Measurements from ENCODE around the gene CDX2.
"Not testable (repeated sequence)": the region's sequence is repeated elsewhere in the genome, so short reads cannot be mapped to it uniquely, and the experiment has no call there.

Gene CDX2, protein sequence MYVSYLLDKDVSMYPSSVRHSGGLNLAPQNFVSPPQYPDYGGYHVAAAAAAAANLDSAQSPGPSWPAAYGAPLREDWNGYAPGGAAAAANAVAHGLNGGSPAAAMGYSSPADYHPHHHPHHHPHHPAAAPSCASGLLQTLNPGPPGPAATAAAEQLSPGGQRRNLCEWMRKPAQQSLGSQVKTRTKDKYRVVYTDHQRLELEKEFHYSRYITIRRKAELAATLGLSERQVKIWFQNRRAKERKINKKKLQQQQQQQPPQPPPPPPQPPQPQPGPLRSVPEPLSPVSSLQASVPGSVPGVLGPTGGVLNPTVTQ
- total RNA-seq: 0.09 to 0.31 reads per million in 2 donors

DNA sequence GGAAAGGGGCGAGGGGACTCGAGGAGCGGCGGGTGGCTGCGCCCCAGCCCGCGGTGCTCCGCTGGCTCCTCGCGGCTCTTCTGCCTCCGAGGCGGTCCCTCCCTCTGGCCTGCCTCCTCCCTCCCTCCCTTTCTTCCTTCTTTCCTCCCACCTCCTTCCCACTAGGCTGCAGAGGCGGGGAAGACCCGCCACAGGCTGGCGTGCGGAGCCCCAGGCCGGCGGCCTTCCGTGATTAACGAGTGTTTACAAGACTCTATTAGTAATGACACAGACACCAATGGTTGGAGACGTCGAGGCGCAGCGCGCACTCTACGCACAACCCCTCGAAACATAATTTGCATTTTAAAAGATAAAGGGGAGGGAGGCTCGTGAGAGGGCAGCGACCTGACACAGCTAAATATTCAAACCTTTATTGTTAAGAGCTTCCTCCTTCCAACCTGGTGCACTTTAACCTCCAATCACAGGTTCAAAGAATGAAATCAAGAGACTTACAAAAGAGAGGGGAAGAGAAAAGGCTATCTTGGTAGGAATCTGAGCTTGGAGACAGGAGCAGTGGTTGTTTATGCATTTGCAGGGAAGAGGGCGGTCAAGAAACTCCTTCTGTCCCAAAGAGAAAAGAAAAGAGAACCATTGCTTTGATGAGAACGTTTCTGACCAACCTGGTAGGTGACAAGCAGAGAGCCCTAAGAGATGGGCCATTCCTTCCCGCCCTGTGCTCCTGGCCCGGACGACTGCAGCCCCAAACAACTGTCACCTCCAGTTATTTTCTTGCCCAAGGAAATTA lies at the start of gene CDX2:
Gene CDX2 (minus strand): TSS at position 234 of the 784 bp plus-strand sequence. CDS start 309 bp downstream, outside the sequence.
- no peak for DNase-seq

DNA sequence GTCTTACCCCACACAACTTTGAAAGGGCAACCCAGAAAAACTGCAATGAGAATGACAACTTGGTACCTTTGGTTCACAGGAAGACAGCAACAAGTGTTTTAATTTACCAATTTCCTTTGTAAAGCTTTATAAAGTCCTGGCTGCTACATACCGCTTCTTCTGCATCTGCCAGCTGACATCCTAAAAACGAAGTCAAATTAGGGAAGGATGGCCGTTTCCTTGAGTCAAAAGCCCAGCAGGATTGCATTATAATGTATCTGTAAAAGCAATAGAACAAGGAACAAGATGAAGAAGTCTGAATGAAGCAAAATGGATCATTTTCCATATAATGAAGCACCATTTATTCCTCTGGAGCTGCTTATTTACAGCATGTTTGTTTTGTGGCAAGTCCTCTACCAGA lies 45.2 kb upstream of the CDX2 start:
- no peak for DNase-seq

DNA sequence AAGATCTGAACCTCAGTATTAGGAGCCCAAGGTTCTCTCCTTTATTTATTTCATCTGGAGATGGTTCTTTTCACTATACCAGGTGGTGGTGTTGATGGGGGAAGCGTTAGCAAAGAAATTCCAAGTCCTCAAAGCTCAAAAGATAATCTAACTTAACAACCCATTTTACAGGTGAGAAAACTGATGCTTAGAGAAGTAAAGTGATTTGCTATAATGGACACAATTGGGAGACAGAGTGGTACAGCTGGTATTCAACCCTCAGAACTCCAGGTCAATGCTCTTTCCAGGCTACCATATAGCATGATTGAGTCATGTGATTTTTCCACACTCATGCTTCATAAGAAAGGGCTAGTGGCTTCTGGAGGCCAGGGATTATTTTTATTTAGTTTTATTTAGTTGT lies 44.4 kb upstream of the CDX2 start:
- DNase-seq: no peak

DNA sequence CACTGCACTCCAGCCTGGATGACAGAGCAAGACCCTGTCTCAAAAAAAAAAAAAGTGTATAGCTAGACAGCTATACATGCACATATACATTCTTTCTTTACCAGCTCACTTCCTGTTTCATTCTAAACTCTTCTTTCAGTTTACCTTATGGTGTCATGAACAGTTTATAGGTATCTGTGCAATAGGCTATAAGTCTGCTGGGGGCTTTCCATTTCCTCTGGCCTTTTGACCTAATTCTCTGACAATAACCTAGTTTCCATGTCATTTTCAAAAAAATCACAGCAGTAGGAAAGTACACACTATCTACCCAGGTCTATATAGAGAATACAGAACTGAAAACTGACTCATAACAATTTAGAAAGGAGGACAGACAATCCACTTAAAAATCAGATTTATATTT lies 43.8 kb upstream of the CDX2 start:
- no peak for DNase-seq

DNA sequence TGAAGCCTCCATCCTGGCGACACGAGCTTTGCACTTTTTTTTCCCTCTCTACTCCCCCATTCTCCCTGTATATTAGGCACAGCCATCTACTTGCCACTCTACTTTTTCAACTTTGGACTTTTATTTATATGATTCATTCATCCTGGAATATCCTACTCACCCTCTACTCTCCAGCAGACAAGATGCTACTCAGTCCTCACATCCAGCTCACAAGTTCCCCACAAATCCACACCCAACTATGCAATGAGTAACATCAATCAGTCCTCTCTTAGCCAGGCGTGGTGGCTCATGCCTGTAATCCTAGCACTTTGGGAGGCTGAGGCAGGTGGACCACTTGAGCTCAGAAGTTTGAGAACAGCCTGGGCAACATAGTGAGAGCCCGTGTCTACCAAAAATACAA lies 43.3 kb upstream of the CDX2 start:
- DNase-seq: no peak

DNA sequence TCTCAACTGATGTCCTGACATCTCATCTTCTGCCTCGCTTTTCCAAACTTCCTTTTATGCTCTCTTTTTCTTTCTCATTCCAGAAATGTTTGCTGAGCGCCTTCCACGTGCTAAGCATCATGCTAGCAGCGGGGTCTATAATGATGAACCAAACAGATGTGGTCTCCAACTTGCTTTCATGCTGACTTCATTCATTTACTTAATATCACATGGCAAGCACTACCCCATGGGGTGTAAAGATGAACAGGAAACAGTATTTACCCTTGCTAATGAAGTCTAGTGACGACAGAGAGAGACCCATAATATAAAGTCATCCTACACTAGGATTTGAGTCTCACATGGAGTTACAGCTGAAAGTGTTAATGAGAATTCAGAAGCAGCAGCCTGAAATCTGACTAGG lies 40.9 kb upstream of the CDX2 start:
- DNase-seq: no peak

DNA sequence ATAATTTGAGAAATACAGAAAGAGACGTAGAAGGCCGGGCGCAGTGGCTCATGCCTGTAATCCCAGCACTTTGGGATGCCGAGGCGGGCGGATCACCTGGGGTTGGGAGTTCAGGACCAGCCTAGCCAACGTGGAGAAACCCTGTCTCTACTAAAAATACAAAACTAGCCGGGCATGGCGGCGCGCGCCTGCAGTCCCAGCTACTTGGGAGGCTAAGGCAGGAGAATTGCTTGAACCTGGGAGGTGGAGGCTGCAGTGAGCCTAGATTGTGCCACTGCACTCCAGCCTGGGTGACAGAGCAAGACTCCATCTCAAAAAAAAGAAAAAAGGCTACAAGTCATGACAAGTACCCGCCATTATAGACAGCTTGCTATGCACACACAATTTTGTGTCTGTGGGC lies 35.9 kb upstream of the CDX2 start:
- DNase-seq: not testable (repeated sequence)

DNA sequence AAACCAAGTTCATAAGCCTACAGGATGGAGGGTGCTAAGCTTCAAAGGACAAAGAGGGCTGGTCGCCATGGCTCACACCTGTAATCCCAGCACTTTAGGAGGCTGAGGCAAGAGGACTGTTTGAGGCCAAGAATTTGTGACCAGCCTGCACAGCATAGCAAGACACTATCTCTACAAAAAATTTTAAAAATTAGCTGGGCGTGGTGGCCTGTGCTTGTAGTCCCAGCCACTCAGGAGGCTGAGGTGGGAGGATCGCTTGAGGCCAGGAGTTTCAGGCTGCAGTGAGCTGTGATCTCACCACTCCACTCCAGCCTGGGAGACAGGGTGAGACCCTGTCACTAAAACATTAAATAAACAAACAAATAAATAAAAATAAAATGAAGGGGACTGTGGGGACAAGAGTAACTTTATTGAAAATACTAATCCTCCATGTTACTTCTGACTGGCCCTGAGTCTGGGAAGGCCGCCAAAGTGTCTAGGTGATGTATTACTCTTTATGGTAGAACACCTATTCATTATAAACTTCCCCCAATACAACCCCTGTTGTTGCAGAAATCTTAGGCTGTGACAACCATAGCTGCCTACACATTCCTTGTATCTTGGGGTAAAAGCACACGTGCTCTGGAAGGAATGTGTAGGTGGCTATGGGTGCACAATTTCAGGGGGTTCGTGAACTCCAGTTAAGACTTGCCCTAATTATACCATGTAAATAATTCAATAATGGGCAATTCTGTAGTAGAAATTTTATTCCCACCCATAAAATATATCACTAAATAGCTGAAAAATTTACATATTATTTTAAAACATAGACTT lies 34.0 kb upstream of the CDX2 start:
- DNase-seq: no peak

DNA sequence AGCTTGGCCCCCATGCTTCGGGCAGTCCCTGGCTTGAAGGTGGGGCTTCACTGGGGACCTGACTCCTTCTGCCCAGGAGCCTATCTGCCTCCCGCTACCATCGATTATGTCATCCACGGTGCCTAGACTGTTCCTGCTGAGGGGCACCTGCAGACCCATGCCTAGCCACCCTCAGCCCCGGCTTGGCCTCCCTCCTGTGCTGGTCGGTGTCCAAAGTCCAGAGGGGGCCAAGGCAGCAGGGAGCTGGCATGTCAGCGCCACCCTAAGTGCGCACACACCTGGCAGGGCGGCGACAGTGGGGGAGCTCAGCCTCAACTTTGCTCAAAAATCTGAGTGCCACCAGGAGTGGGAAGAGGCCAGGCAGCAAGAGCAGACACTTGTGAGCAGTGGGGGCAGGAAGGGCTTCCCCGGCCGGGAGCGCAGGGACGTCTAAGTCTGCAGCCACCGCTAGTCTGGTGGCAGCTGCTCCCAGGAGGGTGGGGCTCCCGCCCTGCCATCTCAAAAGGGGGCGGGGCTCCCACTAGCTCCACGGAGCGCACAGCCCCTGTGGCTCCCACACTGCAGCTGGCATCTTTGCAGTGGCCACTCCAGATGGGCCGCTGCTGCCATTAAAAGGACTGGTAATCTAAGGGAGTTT lies 32.8 kb upstream of the CDX2 start:
- no peak for DNase-seq

DNA sequence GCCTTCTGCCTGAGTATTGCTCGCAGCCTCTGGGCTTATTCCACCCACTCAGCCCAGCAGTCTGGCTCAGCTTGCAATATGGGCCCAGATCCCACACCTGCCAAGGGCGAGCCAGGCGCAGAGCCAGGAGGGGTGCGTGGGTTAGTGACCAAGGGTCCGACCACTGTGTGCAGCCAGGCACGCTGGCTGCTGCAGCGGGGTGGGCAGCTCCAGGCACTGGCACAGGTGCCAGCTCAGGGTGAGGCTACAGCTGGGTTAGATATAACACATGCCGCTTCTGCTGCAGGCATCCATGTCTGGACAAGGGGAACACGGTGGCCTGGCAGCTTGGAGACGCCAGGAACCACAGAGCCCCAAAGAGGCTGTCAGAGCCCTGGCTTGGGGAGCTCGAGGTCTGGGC lies 31.9 kb upstream of the CDX2 start:
- no peak for DNase-seq

DNA sequence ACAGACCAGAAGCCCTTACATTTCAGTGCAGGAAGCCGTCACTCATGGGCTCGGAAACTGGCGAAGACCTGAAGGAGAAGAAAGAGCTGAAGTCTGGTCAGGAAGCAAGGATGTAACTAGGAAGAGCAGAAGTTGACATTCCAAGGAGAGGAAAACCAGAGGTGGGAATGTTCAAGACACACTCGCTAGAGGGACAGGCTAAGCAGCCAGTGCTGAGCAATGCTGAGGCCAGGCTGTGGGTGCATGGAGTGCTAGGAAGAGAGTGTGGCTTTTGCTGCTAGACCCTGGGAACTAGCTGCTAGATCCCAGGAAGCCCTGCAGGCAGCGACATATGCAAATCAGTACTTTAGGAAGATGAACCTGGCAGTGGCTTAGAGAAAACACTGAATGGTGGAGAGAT lies 31.5 kb upstream of the CDX2 start:
- no peak for DNase-seq

DNA sequence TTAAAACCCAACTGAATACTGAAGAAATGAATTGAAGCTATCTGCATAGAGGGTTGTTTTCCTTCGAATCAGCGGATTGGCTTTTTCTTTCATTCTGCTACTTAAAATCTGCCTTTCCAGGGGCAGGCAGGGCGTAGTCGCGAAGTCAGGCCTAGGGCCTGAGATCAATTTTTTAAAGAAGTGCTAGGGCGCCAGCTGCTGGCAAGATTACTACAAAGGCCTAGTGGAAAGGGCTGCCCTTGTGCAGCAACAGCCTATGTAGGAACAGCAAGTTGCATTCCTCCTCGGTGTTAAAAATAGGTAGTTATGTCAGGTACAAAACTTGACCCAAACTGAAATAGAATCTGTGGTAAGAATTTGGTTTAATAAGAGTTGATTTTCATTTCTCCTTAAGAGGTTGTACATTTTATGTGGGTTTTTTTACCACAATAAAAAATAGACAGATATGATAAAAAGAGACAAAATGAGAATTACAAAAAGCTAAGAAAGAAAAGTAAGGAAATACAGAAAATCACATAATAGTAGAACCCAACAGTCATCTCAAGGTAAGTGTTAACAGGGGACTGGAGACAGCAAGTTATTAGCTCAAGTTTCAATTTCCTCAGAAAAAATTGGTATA lies 28.9 kb upstream of the CDX2 start:
- DNase-seq: no peak

DNA sequence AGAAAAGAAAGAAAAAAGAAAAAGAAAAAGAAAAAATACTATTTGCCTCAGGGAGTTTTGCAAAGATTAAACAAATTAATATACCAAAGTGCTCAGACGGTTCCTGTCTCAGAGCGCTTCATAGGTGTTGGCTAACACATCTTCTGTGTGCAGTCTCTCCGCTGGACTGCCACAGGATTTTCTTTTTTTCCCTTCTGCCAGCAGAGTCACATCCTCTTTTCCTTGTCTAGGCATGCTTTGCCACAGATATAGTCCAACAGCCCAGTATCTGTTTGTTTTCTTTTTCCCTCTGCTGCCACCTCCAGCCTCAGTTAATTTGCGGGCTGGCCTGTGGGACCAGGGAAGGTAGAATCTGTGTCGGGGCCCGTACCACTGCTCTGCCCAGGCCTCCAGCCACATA lies 22.8 kb upstream of the CDX2 start:
- no peak for DNase-seq

DNA sequence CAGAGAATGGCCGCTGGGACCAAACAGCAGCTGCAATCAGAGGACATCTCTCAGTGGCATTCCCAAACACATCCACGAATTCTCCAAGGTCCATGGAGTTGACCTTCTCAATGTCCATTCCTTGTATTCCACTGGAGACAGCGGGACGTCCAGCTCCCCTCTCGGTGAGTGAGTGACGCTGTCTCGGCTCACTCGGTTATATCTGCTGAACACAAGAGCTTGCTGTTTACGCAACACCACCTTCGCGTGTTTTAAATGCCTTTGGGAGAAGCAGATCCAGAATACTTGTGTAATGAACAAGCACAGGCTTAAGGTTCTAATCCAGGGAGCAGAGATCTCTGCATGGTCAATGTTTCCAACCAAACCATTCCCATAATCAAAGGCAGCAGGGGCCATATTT lies 19.4 kb upstream of the CDX2 start, which contains the start of gene URAD:
Gene URAD (minus strand): TSS at position 174 of the 400 bp plus-strand sequence. CDS start 56 bp downstream, at position 118.
- no peak for DNase-seq

DNA sequence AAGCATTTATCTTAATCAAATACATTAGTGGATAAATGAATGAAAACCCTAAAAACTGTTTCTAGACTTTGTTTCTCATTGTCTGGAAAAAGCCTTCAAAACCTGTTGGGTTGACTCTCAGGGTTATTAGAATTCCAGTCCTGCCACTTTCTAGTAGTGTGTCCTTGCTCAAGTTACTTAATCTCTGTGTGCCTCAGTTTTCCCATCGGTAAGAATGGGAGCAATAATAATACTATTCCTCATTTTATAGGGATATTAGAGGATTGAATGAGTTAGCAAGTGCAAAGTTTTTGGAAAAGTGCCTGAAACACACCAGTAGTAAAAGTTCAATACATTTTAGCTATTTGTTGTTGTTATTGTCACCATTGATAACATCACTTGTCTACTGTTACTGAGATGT lies 16.5 kb upstream of the CDX2 start:
- no peak for DNase-seq

DNA sequence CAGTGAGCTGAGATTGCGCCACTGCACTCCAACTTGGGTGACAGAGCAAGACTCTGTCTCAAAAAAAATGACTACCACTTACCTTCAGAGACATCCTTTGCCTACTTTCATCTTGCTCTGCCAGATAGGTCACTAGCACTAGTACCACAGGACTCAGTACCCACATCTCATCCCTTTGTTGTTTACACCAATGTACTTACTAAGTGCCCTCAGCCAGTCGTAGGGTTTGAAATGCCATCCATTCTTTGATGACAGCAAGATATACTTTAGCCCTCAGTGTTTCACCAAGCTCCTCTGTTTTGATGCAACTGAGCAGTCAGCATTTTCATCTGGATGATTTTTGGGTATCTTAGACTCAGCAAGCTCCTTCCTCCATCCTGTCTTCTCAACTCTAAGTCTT lies 13.2 kb upstream of the CDX2 start:
- no peak for DNase-seq

DNA sequence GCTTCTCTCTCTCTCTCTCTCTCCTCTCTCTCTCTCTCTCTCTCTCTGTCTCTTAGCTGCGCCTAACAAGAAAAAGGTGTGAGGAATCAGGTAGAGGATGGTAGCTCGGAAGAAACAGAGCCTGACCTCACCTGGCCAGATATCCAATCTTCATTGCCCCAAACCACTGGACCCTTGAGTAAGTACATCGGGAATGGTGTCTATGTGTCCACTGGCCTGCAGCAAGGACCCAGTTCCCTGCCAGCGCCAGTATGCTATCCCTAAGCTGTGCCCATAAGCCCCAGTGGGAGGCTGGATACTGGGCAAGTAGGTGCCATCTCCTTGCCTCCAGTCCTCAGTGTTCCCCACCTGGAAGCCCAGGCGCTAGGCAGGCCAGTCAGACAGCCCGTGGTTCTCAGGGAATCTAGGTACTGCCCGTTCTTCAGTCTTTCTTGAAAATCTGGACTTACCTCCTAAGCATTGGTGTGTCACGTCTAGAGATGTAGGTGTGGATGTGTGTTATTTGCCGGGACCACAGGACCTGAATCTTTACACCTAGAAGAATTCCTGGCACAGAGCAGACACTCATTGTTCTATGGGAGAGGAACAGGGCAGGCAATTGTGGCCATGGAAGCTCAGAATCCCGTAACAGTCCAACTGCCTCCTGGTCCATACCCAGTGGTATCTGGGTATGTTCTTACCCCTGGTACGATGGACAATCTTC lies 12.0 kb upstream of the CDX2 start:
- DNase-seq: no peak

DNA sequence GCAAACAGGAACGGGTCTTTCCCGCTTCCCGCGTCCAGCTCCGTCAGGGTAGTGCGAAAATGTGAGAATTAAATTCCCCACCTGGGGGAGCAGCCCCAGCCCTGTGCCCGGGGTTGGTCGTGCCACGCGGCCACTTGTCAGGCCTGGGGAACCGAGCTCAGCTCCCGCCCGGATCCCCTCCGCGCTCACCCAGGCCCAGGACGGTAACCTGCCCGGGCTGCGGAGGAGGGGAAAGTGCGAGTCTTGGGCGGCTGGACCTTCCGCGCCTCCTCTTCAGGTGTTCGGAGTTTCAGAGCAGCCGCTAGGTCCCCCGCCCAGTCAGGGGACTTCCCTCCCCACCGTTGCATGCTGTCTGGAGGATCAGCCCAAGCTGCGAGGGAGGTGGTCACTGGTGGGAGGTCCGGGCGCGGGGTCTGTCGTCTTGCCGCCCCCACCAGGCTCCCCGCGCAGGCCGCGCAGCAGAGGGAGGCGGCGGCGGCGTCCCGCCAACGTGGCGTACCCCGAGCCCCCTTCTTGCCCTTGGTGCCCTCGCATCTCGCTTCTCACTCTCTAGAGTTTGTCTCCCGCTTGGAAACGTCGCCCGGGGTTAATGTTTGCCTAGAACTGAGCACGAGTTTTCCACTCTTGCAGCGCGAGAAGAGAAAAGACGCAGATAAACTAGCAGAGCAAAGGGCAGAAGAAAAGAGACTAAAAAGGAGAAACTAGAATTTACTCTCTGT lies 11.3 kb upstream of the CDX2 start:
- DNase-seq: no peak

DNA sequence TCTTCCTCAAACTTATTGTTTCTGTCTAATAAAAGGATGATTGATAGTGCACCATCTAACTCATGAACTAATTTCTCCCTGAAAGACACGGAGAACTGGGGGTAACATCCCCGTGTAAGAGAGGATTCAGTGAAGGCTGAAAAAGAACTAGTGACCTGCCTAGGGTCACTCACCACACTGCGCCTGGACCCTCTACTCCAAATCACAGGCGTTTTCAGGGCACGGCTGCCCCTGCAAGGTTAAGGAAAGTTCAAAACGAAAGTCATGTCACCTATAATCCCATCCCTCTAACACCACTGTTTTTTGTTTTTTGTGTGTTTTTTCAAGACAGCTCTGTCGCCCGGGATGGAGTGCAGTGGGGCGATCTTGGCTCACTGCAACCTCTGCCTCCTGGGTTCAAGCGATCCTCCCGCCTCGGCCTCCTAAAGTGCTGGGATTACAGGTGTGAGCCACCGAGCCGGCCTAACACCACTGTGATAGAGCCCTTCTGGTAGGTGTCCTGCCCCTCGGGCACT lies 10.7 kb upstream of the CDX2 start:
- no peak for DNase-seq

DNA sequence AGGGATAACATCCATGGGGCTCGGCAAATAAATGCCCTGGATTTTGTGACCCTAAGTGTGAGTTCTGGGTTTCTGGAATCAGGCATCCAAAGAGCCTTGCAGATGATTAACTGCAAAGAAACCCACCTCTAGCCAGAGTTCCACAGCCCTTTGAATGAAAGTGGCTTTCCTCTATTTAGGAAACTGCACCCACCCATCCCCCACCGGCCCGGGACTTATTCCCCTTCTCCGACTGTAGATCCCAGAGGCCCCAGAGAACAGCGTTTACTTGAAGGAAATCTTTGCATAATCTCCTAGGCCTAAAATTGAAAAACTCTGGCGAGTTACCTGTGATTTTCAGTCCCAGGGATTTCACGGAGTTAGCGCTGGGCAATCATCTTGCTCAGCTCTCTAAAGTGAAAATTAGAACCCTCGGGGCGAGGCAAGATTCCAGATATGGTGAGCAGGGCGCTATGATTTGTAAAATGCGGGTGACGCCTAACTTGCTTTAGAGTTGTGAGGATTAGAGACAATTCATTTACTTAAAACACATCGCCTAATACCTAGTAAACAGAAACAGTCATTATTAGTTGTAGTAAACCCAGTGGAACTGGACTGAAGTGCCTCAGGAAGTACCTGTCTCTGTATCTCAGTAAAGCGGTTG lies 10.0 kb upstream of the CDX2 start:
- no peak for DNase-seq

Measured in activated gamma-delta T cell (primary cell).